ENCODE data around the gene TCF7L2. TPM values are rescaled to one million over a fixed set of nuclear protein-coding genes. Genes with fewer than 3 reads are reported as not detected.

TCF7L2 gene
- total RNA-seq, 1 donor from 2014 or later, result 88.2 TPM

- DNase-seq (ENCODE audit: extremely low spot score, unreplicated experiment), result no peak
- H3K9me3 Mint-ChIP-seq (ENCODE audit: unreplicated experiment), result no peaks in the 10 kb centered on the region
- no peak overlapping the region for H3K27ac Mint-ChIP-seq (ENCODE audit: unreplicated experiment)
- no peak overlapping the region for H3K4me3 Mint-ChIP-seq (ENCODE audit: unreplicated experiment)
- H3K27me3 Mint-ChIP-seq (ENCODE audit: unreplicated experiment), result no peaks in the 10 kb centered on the region
- H3K4me1 Mint-ChIP-seq (ENCODE audit: unreplicated experiment), result peaks cover 11% of the 10 kb centered on the region
- peaks cover 2% of the 10 kb centered on the region for H3K36me3 Mint-ChIP-seq (ENCODE audit: unreplicated experiment)
- TF ChIP-seq, protein P1, sequence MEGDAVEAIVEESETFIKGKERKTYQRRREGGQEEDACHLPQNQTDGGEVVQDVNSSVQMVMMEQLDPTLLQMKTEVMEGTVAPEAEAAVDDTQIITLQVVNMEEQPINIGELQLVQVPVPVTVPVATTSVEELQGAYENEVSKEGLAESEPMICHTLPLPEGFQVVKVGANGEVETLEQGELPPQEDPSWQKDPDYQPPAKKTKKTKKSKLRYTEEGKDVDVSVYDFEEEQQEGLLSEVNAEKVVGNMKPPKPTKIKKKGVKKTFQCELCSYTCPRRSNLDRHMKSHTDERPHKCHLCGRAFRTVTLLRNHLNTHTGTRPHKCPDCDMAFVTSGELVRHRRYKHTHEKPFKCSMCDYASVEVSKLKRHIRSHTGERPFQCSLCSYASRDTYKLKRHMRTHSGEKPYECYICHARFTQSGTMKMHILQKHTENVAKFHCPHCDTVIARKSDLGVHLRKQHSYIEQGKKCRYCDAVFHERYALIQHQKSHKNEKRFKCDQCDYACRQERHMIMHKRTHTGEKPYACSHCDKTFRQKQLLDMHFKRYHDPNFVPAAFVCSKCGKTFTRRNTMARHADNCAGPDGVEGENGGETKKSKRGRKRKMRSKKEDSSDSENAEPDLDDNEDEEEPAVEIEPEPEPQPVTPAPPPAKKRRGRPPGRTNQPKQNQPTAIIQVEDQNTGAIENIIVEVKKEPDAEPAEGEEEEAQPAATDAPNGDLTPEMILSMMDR (IDR thresholded peaks at IDR 0.05), result no peak
These were observed 3.4 kb upstream of the TCF7L2 start for GRCh38 chr10:112946649-112947048.

GRCh38 chr10:112948196-112948595 lies 1.9 kb upstream of the TCF7L2 start:
- TF ChIP-seq, protein P1 (IDR thresholded peaks at IDR 0.05), result no peak
- no peak overlapping the region for H3K4me3 Mint-ChIP-seq (ENCODE audit: unreplicated experiment)
- H3K27me3 Mint-ChIP-seq (ENCODE audit: unreplicated experiment), result no peaks in the 10 kb centered on the region
- H3K36me3 Mint-ChIP-seq (ENCODE audit: unreplicated experiment), result peaks cover 6% of the 10 kb centered on the region
- no peak for DNase-seq (ENCODE audit: extremely low spot score, unreplicated experiment)
- H3K9me3 Mint-ChIP-seq (ENCODE audit: unreplicated experiment), result no peaks in the 10 kb centered on the region
- peaks cover 11% of the 10 kb centered on the region for H3K4me1 Mint-ChIP-seq (ENCODE audit: unreplicated experiment)
- no peak overlapping the region for H3K27ac Mint-ChIP-seq (ENCODE audit: unreplicated experiment)

GRCh38 chr10:112949143-112949823 lies 764 bp upstream of the TCF7L2 start:
- Mint-ChIP-seq H3K4me3 (ENCODE audit: unreplicated experiment) (peak overlapping the region; percentile 99), H3K9me3 (ENCODE audit: unreplicated experiment) (no peaks in the 10 kb centered on the region), H3K27ac (ENCODE audit: unreplicated experiment) (peak overlapping the region; percentile 94), H3K36me3 (ENCODE audit: unreplicated experiment) (peaks cover 11% of the 10 kb centered on the region), H3K27me3 (ENCODE audit: unreplicated experiment) (no peaks in the 10 kb centered on the region), H3K4me1 (ENCODE audit: unreplicated experiment) (peaks cover 16% of the 10 kb centered on the region)
- DNase-seq (ENCODE audit: extremely low spot score, unreplicated experiment), result no peak
- TF ChIP-seq, protein P1 (IDR thresholded peaks at IDR 0.05), result no peak

DNA sequence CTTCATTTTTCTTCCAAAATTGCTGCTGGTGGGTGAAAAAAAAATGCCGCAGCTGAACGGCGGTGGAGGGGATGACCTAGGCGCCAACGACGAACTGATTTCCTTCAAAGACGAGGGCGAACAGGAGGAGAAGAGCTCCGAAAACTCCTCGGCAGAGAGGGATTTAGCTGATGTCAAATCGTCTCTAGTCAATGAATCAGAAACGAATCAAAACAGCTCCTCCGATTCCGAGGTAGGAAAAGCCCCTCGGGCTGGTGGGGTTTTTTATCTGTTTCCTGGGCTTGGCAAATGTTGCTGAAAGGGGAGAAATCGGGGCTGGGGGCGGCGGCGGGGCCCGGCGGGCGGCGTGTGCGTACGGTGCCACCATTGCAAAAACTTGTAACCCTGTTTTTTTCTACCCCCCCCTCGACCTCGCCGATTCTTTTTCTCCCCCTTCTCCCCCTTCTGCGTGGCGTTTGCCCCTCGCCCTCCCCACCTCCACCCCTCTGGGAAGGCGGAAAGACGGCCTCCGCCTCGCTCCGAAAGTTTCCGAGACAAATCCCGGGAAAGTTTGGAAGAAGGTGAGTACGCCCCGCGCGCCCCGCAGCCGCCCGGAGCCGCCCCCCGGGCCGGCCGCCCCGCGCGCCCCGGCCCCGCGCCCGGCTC lies 789 bp downstream of the TCF7L2 start:
- H3K27me3 Mint-ChIP-seq (ENCODE audit: unreplicated experiment), result no peaks in the 10 kb centered on the region
- TF ChIP-seq, protein P1 (IDR thresholded peaks at IDR 0.05), result no peak
- H3K27ac Mint-ChIP-seq (ENCODE audit: unreplicated experiment), result peak overlapping the region; percentile 94
- peaks cover 11% of the 10 kb centered on the region for H3K36me3 Mint-ChIP-seq (ENCODE audit: unreplicated experiment)
- no peak for DNase-seq (ENCODE audit: extremely low spot score, unreplicated experiment)
- H3K9me3 Mint-ChIP-seq (ENCODE audit: unreplicated experiment), result no peaks in the 10 kb centered on the region
- peak overlapping the region; percentile 99 for H3K4me3 Mint-ChIP-seq (ENCODE audit: unreplicated experiment)
- peaks cover 30% of the 10 kb centered on the region for H3K4me1 Mint-ChIP-seq (ENCODE audit: unreplicated experiment)
